Right atrium auricular region (tissue), 2 donors: Measurements from ENCODE around the gene NOTUM. TPM values are rescaled to one million over a fixed set of nuclear protein-coding genes. Genes with fewer than 3 reads are reported as not detected.
A peak's percentile ranks its signal among the peaks of the same experiment; 100 is the strongest.

Source experiments
- DNase-seq: peaks from one replicate; pipeline ENCODE4 v3.0.0-alpha.2; 2019; ENCODE audit warnings: low spot score
- H3K27ac ChIP-seq, 2 donors: fragments of 200-600 bp; sonication (generic); 1 replicate in 1 of 2; 2 replicates in 1 of 2; pipeline ENCODE4 v1.5.1; 2016 to 2019
- H3K27me3 ChIP-seq, 2 donors: fragments of 200-600 bp; sonication (generic); one replicate each; pipeline versions ENCODE4 v1.5.1 to v1.6.0; 2017 to 2019
- H3K36me3 ChIP-seq: fragments of 200-600 bp; sonication (generic); one replicate; pipeline ENCODE4 v1.5.1; 2016
- H3K4me1 ChIP-seq, 2 donors: fragments of 200-600 bp; sonication (generic); one replicate each; pipeline versions ENCODE4 v1.5.1 to v1.6.0; 2017 to 2019
- H3K4me3 ChIP-seq, 2 donors: fragments of 200-600 bp; sonication (generic); 1 replicate in 1 of 2; 2 replicates in 1 of 2; pipeline ENCODE4 v1.5.1; 2017 to 2019; ENCODE audit warnings: mild to moderate bottlenecking in 1 of 2, moderate library complexity in 1 of 2
- H3K9me3 ChIP-seq, 2 donors: fragments of 200-600 bp; sonication (generic); one replicate each; pipeline ENCODE4 v1.5.1; 2019
- total RNA-seq, 2 donors: library from RNA; depleted of rRNA; stranded (reverse); fragments of >200 nt; gene quantifications; one replicate each; pipeline ENCODE4 v1.1.0, GENCODE V29; 2016
- TF ChIP-seq, protein P1 (sequence below), 2 donors: fragments of 200-600 bp; sonication (generic); IDR thresholded peaks; one replicate each; pipeline ENCODE4 v1.5.1; 2019; ENCODE audit warnings: antibody characterized with exemption in 2 of 2

Gene NOTUM
- total RNA-seq, 2 donors from 2014 or later = 0.35 TPM; not detected in 1

DNA sequence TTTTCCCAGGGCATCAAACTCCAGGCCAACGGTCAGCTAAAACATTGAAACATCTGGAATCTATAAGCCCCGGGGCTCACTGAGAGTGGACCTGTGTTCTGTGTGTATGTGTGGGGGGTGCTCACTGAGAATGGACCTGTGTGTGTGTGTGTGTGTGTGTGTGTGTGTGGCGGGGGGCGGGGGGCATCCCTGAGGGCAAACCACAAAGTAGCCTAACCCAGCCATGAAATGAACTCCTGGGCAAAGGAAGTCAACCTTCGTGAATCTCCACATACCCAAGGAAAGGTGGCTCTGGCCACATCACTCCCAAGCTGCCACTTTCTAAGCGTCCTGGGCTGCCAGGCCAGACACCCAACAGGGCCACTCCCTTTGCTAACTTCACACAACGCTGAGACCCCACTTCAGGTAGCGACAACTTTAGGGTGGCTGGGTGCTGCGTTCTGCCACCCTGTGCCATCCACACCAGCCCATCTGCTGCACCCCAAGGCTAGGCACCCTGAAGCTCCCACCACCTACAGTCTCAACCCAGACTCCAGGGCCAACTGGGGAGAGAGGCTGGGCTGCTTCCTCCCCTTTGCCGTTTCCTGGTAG is 35.0 kb downstream of the NOTUM start:
- no peaks in the 10 kb centered on the region for H3K9me3 ChIP-seq
- TF ChIP-seq, protein P1, sequence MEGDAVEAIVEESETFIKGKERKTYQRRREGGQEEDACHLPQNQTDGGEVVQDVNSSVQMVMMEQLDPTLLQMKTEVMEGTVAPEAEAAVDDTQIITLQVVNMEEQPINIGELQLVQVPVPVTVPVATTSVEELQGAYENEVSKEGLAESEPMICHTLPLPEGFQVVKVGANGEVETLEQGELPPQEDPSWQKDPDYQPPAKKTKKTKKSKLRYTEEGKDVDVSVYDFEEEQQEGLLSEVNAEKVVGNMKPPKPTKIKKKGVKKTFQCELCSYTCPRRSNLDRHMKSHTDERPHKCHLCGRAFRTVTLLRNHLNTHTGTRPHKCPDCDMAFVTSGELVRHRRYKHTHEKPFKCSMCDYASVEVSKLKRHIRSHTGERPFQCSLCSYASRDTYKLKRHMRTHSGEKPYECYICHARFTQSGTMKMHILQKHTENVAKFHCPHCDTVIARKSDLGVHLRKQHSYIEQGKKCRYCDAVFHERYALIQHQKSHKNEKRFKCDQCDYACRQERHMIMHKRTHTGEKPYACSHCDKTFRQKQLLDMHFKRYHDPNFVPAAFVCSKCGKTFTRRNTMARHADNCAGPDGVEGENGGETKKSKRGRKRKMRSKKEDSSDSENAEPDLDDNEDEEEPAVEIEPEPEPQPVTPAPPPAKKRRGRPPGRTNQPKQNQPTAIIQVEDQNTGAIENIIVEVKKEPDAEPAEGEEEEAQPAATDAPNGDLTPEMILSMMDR (IDR thresholded peaks at IDR 0.05) = no peak
- DNase-seq = no peak
- no peaks in the 10 kb centered on the region for H3K27me3 ChIP-seq
- H3K36me3 ChIP-seq = peaks cover 13% of the 10 kb centered on the region
- peak overlapping the region; percentile 94 to 98 for H3K27ac ChIP-seq
- peaks cover 0 to 65% of the 10 kb centered on the region in 2 donors for H3K4me1 ChIP-seq
- H3K4me3 ChIP-seq = peak overlapping the region; percentile 94 to 98

DNA sequence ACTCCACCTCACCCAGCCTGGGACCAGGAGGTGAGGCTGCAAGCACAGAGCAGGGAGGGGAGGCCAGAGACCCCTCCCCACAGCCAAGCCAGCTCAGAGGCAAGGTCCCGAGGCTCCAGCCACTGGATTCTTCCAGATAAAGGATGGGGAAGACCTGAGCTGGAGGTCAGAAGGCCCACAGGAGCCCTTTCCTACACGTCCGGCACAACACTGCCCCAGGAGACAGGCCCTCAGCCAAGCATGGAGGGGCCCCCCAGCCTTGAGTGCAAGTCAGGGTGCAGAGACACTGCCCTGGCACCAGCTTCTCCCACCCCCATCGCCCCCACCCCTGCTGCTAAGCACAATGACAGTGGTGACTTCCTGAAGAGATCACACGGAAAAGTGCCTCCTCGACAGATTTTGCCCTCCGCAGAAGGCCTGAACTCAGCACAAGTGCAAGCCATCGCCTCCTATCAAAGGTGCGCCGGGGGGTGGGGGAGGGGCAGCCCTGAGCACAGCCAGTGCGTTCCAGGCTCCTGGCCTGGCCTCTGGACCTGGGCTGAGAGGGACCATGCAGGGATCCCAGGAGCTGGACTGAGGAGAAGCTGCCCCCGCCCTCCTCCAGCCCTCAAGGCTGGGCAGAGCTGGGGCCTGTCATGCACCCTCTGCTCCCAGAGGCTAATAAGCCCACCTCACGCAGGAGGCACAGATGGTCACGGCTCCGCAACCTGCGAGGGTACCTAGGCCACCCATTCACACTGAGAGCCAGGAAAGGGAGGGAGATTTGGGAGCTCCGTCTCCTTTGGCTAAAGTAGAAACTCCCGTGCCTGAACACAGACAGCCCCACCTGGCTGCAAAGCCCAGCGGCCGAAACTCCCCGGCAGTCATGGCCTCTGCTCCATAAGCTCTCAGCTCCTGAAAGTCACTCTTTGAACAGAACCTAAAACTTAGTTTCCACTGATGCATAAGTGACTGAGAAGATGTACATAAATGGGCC is 36.1 kb downstream of the NOTUM start:
- Histone ChIP-seq H3K4me1 (peaks cover 0 to 74% of the 10 kb centered on the region in 2 donors), H3K36me3 (peaks cover 24% of the 10 kb centered on the region), H3K27me3 (no peaks in the 10 kb centered on the region), H3K4me3 (no peak overlapping the region), H3K27ac (peak overlapping the region; percentile 3 to 76), H3K9me3 (no peaks in the 10 kb centered on the region)
- no peak for DNase-seq
- TF ChIP-seq, protein P1 (IDR thresholded peaks at IDR 0.05) = no peak

DNA sequence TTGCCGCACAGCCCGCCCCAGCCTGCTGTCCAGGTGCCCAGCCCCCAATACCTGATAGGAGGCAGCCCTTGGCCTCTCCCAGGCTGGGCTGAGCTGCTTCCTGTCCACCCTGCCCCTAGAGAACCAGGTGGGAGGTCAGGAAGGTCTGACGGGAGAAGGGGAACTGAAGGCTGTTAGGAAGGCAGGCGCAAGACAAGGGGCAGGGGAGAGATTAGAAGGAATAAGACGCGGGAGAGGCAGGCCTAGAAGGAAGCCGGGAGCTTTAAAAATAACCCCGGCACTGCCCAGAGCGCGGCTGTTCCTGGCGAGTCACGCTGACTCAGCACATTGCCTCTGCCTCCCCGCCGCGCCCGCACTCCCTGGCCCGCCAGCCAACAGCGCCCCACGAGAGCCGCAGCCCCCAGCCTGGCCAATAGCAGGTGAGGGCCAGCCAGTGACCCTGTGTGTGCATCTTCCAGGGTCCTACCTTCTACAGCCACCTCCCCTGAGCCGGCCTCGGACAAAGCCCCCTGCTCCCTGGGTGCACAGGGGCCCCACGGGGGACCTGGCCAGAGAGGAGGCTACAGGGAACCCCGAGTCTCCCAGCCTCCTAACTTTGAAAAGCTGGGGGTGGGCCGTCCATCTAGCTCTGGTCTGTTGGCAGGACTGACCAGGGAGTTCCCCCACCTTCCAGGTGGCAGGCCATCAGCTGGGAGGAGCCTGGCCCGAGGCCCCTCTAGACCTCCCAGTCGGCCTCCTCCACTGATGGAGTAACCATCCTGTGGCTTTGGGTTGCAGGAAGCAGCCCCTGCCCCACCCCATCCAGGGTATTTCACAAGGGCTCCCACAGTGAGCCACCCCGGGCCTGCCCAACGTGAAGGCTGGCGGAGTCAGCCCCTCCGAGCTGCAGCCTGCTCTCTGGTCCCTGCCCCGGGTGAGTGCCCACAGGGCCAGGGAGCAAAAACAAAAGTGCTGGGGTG is 37.4 kb downstream of the NOTUM start:
- peak; percentile 70 for DNase-seq
- H3K4me3 ChIP-seq = peak overlapping the region; percentile 13 to 38
- H3K36me3 ChIP-seq = peaks cover 27% of the 10 kb centered on the region
- H3K27me3 ChIP-seq = no peaks in the 10 kb centered on the region
- H3K9me3 ChIP-seq = no peaks in the 10 kb centered on the region
- TF ChIP-seq, protein P1 (IDR thresholded peaks at IDR 0.05) = no peak
- H3K4me1 ChIP-seq = peaks cover 0 to 78% of the 10 kb centered on the region in 2 donors
- peak overlapping the region; percentile 47 to 76 for H3K27ac ChIP-seq

DNA sequence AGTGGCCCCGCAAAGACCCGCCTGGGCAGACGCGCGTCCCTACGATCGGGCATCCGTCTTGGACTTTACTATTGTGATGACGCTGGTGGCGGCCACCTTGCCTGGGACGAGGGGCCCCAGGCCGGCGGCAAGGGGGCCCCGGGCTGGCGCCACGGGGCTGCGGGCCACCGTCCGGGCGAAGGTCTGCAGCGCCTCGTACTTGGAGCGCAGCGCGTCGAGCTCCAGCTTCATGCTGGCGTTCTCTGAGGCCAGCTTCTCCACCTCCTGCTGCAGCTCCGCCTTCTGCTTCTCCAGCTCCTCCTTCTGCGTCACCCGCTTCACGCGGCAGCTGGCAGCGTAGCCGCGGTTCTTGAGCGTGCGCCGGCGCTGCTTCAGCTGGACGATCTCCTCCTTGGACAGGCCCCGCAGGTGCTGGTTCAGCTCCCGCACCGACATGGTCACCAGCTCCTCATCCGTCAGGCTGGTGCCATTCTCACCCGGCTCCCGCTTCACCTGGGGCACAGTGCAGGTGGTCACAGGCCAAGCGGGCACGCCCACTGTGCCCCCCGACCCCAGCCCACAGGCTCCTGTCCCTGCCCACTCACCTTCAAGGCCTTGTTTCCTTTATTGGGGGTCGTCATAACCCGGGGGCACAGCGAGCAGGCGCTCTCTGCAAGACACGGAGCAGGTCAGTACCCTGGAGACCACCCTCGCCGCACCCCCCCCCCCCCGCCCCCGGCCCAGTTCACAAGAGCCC is 38.3 kb downstream of the NOTUM start:
- peak overlapping the region in 1 of 2 donors; percentile 38 for H3K4me3 ChIP-seq
- peaks cover 0 to 75% of the 10 kb centered on the region in 2 donors for H3K4me1 ChIP-seq
- H3K27me3 ChIP-seq = no peaks in the 10 kb centered on the region
- H3K36me3 ChIP-seq = peaks cover 27% of the 10 kb centered on the region
- TF ChIP-seq, protein P1 (IDR thresholded peaks at IDR 0.05) = no peak
- peak overlapping the region; percentile 47 to 76 for H3K27ac ChIP-seq
- no peak for DNase-seq
- no peaks in the 10 kb centered on the region for H3K9me3 ChIP-seq
